HG03066 (cell line): ENCODE results near the gene PIGN.

Experiments
- ATAC-seq: cut with Tn5 transposase; IDR thresholded peaks from one replicate; pipeline ENCODE4 v1.9.1; 2021; ENCODE audit warnings: low read depth; ENCODE audit not compliant: unreplicated experiment

Gene PIGN

GRCh38 chr18:62186774-62187542 is at the start of gene PIGN, which contains the start of gene RELCH:
TSS of gene PIGN (minus strand) at chr18:62187056. CDS start at chr18:62161353, 25,703 bp downstream.
TSS of gene RELCH (plus strand) at chr18:62187255. CDS start at chr18:62187506, 251 bp downstream.
- peak; percentile 94 for ATAC-seq

GRCh38 chr18:62236252-62236651 is 49.4 kb upstream of the PIGN start:
- ATAC-seq, result no peak

GRCh38 chr18:62226047-62226446 is 39.2 kb upstream of the PIGN start:
- ATAC-seq, result no peak

- ATAC-seq, result no peak
These were observed 37.4 kb upstream of the PIGN start for GRCh38 chr18:62224229-62224628.

GRCh38 chr18:62214790-62215189 is 27.9 kb upstream of the PIGN start:
- ATAC-seq, result no peak

GRCh38 chr18:62211325-62211828 is 24.5 kb upstream of the PIGN start:
- ATAC-seq, result no peak

GRCh38 chr18:62210138-62210537 is 23.3 kb upstream of the PIGN start:
- no peak for ATAC-seq

GRCh38 chr18:62209046-62209445 is 22.2 kb upstream of the PIGN start:
- no peak for ATAC-seq

GRCh38 chr18:62206593-62206992 is 19.7 kb upstream of the PIGN start:
- ATAC-seq, result no peak

GRCh38 chr18:62205824-62206223 is 19.0 kb upstream of the PIGN start:
- no peak for ATAC-seq

- no peak for ATAC-seq
These were observed 15.0 kb upstream of the PIGN start for GRCh38 chr18:62201870-62202269.

GRCh38 chr18:62200121-62200914 is 13.5 kb upstream of the PIGN start:
- ATAC-seq, result no peak

GRCh38 chr18:62199629-62200028 is 12.8 kb upstream of the PIGN start:
- ATAC-seq, result no peak

GRCh38 chr18:62198259-62198658 is 11.4 kb upstream of the PIGN start:
- no peak for ATAC-seq

GRCh38 chr18:62196980-62197379 is 10.1 kb upstream of the PIGN start:
- no peak for ATAC-seq

GRCh38 chr18:62196079-62196478 is 9.2 kb upstream of the PIGN start:
- ATAC-seq, result no peak

GRCh38 chr18:62189208-62189607 is 2.4 kb upstream of the PIGN start:
- no peak for ATAC-seq

- ATAC-seq, result no peak
These were observed 971 bp upstream of the PIGN start for GRCh38 chr18:62187543-62188510.

GRCh38 chr18:62186499-62186773 is 420 bp downstream of the PIGN start:
- no peak for ATAC-seq

- no peak for ATAC-seq
These were observed 3.2 kb downstream of the PIGN start for GRCh38 chr18:62183578-62184195.
